HG02678 (cell line): Measurements from ENCODE around the gene MAP2K7.

Experiments
- ATAC-seq: cut with Tn5 transposase; IDR thresholded peaks from one replicate; pipeline ENCODE4 v1.9.1; 2021; ENCODE audit warnings: mild to moderate bottlenecking, moderate library complexity; ENCODE audit not compliant: unreplicated experiment

MAP2K7 gene

GRCh38 chr19:7866399-7867091 lies 37.1 kb upstream of the MAP2K7 start:
- ATAC-seq: no peak

- ATAC-seq: no peak
Measured at GRCh38 chr19:7867092-7867844, 36.4 kb upstream of the MAP2K7 start.

- no peak for ATAC-seq
Measured at GRCh38 chr19:7868326-7868670, 35.4 kb upstream of the MAP2K7 start.

- ATAC-seq: peak; percentile 60
Measured at GRCh38 chr19:7868671-7869452, 34.8 kb upstream of the MAP2K7 start.

GRCh38 chr19:7869453-7869909 lies 34.2 kb upstream of the MAP2K7 start:
- ATAC-seq: peak; percentile 41

GRCh38 chr19:7869910-7870511 lies 33.7 kb upstream of the MAP2K7 start:
- ATAC-seq: no peak

- ATAC-seq: no peak
Measured at GRCh38 chr19:7870571-7871436, 32.9 kb upstream of the MAP2K7 start.

GRCh38 chr19:7871437-7872305 lies 32.0 kb upstream of the MAP2K7 start:
- no peak for ATAC-seq

GRCh38 chr19:7872306-7873204 lies 31.1 kb upstream of the MAP2K7 start:
- no peak for ATAC-seq

- no peak for ATAC-seq
Measured at GRCh38 chr19:7873304-7874075, 30.2 kb upstream of the MAP2K7 start.

GRCh38 chr19:7874076-7874896 lies 29.4 kb upstream of the MAP2K7 start, which contains the start of gene PRR36:
PRR36 (minus strand) TSS chr19:7874390; CDS start chr19:7873689, 701 bp downstream.
- ATAC-seq: no peak

- ATAC-seq: no peak
Measured at GRCh38 chr19:7874897-7875273, 28.8 kb upstream of the MAP2K7 start.

GRCh38 chr19:7877249-7877836 lies 26.3 kb upstream of the MAP2K7 start:
- ATAC-seq: no peak

- no peak for ATAC-seq
Measured at GRCh38 chr19:7879111-7879807, 24.4 kb upstream of the MAP2K7 start.

- no peak for ATAC-seq
Measured at GRCh38 chr19:7879836-7880235, 23.8 kb upstream of the MAP2K7 start.

- ATAC-seq: no peak
Measured at GRCh38 chr19:7881910-7882309, 21.8 kb upstream of the MAP2K7 start.
